ENCODE measurements around the gene NRF1.
A peak's percentile ranks its signal among the peaks of the same experiment; 100 is the strongest.
"Not testable (repeated sequence)": the region's sequence is repeated elsewhere in the genome, so short reads cannot be mapped to it uniquely, and the experiment has no call there.

Gene NRF1

DNA sequence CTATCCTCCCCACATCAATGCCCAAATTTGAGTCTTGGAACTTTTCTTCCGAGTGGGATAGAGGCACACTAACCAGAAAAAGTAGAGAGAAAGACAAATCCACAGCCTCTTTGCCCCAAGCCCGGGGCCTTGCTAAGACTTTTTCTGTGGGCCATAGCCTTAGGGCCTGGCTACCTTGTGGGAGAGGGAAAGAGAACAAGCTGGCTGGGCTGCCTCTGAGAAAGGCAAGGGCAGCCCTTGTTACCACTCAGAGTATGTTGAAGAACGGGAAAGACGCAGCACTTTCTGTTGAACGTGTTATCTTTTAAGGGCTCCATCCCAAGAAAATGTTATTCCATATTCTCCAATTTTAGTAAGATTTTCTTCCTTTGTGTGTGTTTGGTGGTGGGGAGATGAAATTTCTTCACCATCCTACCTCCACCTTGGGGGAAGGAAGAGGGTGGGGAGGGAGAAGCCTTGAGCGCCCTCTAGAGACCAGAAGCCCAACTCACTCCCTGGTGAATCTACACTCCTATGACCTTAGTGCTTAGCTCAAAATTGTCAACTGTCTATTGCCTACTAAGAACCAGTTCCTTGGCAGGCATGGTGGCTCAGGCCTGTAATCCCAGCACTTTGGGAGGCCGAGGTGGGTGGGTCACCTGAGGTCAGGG is 3.9 kb upstream of the NRF1 start:
- no peak for DNase-seq

- no peak for DNase-seq
Measured at GRCh38 chr7:129609666-129610065, 1.9 kb upstream of the NRF1 start.

GRCh38 chr7:129610709-129611245 is 743 bp upstream of the NRF1 start:
- DNase-seq, result no peak

- DNase-seq, result peak in 2 of 4 experiments; percentile 17 to 35
Measured at GRCh38 chr7:129612112-129613015, 844 bp downstream of the NRF1 start.

GRCh38 chr7:129613016-129613337 is 1.5 kb downstream of the NRF1 start:
- DNase-seq, result no peak

DNA sequence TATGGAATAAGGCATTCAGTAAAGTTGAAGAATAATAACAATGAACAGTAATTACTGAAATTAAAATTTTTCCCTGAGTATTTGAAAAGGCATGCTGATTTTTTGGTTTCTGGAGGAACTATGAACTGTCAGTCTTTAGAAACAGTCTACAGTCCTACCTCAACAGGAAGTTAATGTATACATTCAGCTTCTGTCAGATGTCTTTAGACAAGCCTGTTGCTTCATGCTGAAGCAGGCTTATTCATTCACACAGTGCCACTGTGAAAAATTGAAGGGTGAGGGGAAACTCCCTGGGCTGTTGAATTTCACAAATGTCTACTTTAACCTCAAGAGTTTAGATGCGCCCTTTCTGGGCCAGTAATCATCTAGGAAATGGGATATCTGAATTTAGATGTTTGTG is 3.5 kb downstream of the NRF1 start:
- DNase-seq, result no peak

DNA sequence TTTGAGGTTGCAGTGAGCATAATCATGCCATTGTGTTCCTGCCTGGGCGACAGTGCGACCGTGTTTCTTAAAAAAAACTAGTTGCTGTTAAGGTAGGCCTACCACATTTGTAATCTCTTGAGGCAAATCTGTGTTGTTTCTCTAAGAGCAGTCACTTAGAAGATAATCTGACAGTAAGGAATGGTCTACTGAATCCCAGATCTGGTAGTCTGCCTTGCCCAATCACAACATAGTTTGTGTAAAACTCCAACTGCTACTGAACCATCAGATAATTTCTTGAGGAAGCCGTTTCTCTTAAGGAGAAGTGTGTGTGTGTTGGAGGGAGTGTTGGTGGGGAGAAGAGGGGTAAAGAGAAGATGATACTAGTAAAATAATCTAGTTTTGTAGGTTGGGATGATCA is 5.0 kb downstream of the NRF1 start:
- no peak for DNase-seq

GRCh38 chr7:129617178-129617577 is 5.7 kb downstream of the NRF1 start:
- no peak for DNase-seq

DNA sequence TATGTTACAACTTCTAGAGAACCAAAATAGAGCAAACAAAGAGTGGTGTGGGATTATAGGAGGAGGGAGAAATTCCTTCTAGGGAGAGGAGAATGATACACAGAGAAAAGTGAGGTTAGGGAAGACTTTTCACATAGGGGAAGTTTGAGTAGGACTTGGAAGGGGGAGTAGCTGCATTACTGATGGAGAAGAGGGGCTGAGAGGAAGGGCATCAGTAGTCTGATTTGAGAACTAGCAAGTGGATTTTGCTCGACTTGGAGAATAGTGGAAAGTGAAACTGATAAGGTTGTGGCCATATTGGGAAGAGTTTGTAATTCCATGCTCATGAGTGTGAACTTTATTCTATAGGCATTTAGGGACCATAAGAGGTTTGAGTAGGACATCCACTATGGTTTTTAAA is 6.1 kb downstream of the NRF1 start:
- no peak for DNase-seq

GRCh38 chr7:129626896-129627295 is 15.4 kb downstream of the NRF1 start:
- DNase-seq, result no peak

DNA sequence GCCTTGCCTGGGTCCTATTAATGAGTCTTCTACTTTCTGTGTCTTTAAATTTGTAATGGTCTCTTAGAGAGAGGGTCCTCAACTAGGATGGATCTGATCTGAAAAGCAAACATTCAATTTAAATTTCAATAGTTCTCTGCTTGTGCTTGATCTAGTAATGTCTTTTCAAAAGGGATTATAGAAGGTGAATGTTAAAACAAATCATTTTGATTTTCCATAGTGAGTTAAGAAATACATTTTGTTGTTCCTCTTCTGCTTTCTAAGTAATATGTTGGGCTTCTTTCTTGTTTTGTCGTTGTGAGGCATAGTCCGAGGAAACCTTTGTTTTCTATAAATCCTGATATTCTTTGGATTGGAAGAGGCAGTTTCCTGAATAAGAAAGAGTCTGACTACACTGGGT is 18.8 kb downstream of the NRF1 start:
- no peak for DNase-seq

- DNase-seq, result no peak
Measured at GRCh38 chr7:129634361-129635034, 23.0 kb downstream of the NRF1 start.

DNA sequence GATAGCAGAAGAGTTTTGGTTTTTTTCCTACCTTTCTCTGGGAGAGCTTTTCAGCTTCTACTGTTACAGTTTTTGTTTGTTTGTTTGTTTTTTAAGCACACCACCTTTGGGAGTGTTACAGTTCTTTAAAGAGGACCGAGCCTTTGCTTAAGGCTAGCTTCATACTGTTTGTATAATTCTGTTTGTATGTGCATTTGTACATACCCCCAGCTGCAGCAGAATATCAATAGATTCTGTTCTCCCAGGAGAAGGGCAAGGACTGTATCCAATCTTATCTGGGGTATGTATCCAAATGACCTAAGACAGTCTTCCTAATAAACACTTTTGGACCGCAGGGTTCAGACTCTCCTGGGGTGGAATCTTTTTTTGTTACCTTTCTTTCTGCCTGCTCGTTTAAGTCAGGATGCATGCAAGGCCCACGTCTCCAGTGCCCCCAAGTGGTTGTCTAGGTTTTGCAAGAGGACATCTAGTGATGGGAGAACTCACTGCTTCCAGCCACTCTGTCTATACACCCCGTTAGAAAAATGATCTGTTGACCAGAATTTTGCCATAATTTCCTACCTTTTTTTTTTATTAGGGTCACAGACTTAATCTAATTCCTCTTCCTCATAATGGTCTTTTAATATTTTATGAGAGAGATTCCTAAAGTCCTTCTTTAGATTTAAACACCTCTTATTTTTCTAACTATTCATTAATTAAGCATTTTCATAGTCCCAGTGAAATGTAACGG is 23.9 kb downstream of the NRF1 start:
- DNase-seq, result peak; percentile 11 to 39 (median 32)

DNA sequence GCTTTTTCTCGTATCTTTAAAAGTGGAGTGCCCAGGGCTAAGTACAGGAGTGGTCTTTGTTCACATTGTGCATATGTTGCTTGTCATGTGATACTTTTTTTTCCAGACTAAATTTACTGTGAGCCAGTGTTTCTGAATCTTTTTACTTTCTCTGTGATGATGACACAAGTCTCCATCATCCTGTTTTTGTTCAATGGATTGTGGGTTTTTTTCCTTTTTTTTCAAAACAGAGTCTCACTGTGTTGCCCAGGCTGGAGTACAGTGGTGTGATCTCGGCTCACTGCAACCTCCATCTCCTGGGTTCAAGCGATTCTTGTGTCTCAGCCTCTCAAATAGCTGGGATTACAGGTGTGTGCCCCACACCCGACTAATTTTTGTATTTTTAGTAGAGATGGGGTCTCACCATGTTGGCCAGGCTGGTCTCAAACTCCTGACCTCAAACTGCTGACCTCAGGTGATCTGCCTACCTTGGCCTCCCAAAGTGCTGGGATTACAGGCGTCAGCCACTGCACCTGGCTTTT is 24.6 kb downstream of the NRF1 start:
- DNase-seq, result not testable (repeated sequence)

GRCh38 chr7:129636641-129637040 is 25.1 kb downstream of the NRF1 start:
- DNase-seq, result no peak

DNA sequence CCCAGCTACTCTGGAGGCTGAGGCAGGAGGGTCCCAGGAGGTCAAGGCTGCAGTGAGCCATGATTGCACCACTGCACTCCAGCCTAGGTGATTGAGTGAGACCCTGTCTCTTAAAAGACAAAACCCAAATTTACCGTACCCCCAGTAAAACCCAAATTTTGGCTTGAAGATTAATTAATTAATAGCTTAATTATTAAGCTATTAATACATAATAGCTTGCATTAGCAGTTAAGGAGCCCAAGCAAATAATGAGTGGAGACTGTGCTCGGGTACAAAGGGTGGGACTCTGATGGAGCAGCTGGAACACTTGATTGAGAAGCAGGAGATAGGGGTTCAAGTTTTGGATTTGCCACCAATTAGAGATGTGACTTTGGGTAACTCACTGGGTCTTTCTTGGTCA is 28.9 kb downstream of the NRF1 start:
- no peak for DNase-seq

- no peak for DNase-seq
Measured at GRCh38 chr7:129642871-129643549, 31.5 kb downstream of the NRF1 start.

DNA sequence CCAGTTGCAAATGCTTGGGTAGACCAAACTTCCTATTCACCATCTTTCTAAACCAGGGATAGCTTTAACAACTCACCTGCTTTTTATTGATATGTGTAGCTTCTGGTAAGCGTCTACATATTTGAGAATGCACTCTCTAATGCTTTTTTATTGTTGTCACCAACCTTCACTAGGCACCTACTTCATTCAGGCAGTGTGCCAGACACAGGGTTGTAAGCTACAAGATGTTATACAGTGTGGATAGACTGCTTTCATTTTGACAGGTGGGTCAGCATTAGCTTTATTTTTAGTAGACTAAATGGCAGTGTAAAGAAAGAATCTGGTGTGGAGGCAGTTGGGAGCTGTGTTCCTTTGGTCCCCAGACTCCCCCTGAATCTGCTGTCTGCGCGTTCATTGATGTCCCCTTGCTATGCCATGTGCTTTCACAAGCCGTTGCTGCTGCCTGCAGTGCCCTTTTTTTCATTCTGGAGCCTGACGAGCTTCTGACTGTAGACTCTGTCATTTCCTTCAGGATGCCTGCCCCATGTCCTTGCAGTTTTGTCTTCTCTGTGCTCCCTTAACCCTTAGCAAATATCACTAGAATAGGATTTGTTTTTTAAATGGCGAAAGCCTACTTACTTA is 32.1 kb downstream of the NRF1 start:
- DNase-seq, result no peak

DNA sequence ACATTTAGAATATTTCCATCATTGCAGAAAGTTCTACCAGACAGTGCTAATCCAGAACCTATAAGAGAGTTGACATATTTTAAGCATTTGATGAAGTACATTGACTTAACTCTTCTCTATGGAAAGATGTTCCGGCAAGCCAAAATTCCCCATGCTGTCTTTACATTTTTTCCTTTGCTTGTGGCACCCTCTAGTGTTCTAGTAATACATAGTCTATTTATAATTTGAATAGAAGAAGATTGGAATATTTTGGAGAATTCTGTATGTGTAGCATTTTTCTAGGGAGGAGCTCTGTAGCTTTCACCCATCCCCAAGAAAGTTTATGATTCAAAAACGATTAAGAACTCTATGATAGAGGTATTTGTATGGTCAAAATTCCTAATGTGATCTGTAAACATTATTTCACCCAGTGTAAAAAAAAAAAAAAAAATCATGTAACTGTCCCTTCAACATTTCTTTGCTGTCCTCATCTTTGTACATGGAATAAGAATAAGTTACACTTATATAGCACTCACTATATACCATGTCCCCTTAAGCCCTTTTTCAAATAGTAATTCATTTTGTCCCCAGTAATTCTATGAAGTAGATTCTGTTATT is 33.2 kb downstream of the NRF1 start:
- no peak for DNase-seq

- DNase-seq, result no peak
Measured at GRCh38 chr7:129646369-129647021, 35.0 kb downstream of the NRF1 start.
